ENCODE data around the gene BCAR3.

Gene BCAR3

DNA sequence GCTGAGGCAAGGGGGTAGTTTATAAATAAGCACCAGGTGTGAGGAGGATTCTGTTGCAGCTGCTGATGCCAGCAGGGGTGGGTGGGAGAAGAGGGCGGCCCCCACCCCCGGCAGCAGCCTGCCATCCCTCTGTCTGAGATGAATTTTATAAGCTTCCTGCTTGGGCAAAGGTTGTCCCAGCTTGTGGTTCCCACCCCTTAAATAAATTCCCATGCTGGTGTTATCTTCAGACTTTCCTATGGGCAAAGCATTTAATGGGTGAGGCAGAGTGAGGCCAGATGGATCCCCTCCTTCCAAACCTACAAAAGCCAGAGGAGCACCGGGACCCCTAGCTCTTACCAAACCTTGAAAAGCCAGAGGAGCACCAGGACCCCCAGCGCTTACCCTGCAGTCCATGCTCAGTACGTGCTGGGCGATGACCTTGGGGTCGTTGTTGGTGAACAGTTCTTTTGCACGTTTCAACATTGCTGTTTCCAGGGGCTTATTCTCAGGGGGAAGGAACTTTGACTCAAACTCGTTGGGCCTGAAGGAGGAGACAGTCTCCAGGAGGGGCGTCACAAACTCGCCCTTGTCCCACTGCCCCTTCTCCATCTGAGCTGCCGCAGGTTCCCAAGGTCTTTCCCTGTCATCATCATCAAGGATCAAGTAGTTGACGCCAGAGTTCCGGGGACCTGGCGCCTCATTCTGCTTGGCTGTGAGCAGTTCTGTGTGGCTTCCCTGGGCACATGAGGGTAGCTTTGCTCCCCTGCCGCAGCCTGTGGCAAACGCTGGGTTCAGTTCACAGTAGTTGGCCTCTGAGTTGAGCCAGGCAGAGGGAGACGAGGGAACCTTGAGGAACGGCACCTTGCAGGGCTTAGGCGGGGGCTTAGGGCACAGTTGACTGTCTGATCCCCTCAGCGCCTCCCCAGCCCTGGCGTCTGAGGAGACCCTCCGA, 99.5 kb downstream of the BCAR3 start:
- Histone ChIP-seq H3K9me3 (no peaks in the 10 kb centered on the region), H3K4me3 (ENCODE audit: low read depth in 1 of 2, low read length in 1 of 2) (no peak overlapping the region), H3K36me3 (no peaks in the 10 kb centered on the region), H3K4me1 (ENCODE audit: control insufficient read depth in 1 of 2, insufficient read depth in 1 of 2, low read depth in 1 of 2, low read length in 1 of 2) (no peaks in the 10 kb centered on the region), H3K27me3 (no peaks in the 10 kb centered on the region), H3K27ac (no peak overlapping the region)
- TF ChIP-seq, protein P1, sequence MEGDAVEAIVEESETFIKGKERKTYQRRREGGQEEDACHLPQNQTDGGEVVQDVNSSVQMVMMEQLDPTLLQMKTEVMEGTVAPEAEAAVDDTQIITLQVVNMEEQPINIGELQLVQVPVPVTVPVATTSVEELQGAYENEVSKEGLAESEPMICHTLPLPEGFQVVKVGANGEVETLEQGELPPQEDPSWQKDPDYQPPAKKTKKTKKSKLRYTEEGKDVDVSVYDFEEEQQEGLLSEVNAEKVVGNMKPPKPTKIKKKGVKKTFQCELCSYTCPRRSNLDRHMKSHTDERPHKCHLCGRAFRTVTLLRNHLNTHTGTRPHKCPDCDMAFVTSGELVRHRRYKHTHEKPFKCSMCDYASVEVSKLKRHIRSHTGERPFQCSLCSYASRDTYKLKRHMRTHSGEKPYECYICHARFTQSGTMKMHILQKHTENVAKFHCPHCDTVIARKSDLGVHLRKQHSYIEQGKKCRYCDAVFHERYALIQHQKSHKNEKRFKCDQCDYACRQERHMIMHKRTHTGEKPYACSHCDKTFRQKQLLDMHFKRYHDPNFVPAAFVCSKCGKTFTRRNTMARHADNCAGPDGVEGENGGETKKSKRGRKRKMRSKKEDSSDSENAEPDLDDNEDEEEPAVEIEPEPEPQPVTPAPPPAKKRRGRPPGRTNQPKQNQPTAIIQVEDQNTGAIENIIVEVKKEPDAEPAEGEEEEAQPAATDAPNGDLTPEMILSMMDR (IDR thresholded peaks at IDR 0.05), result no peak

DNA sequence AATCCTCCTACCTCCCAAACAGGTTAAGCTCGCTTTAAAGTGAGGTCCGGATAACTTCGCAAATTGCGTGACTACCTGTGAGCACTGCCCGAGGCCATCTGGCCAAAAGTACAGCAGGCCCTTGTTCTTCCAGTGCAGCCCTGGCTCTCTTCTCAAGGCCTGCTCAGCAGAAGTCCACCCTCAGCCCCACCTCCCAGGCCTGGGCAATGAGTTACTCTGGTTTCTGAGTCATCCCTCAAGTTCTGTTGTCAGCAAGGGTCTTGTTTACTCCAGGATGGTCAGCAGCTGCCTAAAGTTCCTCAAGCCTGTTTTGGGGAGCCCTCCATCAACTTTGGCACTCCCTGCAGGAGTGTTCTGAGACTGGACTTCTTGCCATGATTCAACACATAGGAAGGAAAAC, 101.7 kb downstream of the BCAR3 start:
- TF ChIP-seq, protein P1 (IDR thresholded peaks at IDR 0.05), result no peak
- no peaks in the 10 kb centered on the region for H3K4me1 ChIP-seq (ENCODE audit: control insufficient read depth in 1 of 2, insufficient read depth in 1 of 2, low read depth in 1 of 2, low read length in 1 of 2)
- H3K27ac ChIP-seq, result no peak overlapping the region
- H3K9me3 ChIP-seq, result no peaks in the 10 kb centered on the region
- no peaks in the 10 kb centered on the region for H3K27me3 ChIP-seq
- H3K4me3 ChIP-seq (ENCODE audit: low read depth in 1 of 2, low read length in 1 of 2), result no peak overlapping the region
- H3K36me3 ChIP-seq, result no peaks in the 10 kb centered on the region

DNA sequence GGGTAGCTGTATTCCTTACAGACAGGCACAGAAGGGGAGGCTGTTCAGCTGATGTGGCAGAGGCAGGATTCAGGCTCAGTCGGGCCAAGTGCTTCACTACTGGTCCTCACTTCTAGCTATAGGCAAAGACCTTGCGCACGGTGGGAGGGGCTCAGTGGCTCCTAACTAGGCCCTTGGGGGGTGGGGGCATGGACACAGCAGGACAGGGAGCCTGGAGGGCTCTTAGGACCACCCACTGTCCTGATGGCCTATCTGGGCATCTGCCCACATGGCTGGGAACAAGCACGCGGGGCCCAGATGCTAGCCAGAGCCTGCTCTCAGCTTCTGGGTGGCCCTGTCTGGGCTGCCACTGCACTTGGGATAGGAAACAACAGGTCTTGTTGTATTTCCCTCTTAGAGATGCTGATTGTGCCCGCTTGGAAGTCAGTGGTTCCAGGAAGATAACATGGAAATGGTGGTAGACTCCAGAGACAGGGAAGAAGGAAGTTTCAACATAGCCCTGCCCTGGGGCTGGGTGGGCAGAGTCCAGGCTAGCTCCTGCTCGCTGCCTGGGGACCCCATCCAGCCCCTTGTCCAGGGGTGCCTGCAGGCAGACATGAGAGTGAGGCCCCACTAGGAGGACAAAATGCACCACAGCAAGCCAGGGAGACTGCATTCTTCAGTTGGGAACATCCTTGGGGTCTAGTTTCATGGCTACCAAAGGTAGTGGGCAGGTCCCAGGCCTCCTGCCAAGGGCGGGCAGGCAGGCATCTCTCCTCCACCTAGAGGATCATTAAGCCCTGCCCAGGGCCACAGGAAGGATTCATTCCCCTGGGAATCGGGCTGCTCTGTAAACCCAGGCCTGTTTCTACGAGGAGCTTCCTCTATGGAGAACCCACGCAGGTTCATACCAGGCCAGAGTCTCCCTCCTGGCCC, 102.5 kb downstream of the BCAR3 start:
- TF ChIP-seq, protein P1 (IDR thresholded peaks at IDR 0.05), result no peak
- H3K27me3 ChIP-seq, result no peaks in the 10 kb centered on the region
- no peak overlapping the region for H3K27ac ChIP-seq
- H3K4me1 ChIP-seq (ENCODE audit: control insufficient read depth in 1 of 2, insufficient read depth in 1 of 2, low read depth in 1 of 2, low read length in 1 of 2), result no peaks in the 10 kb centered on the region
- no peaks in the 10 kb centered on the region for H3K36me3 ChIP-seq
- no peaks in the 10 kb centered on the region for H3K9me3 ChIP-seq
- H3K4me3 ChIP-seq (ENCODE audit: low read depth in 1 of 2, low read length in 1 of 2), result no peak overlapping the region

DNA sequence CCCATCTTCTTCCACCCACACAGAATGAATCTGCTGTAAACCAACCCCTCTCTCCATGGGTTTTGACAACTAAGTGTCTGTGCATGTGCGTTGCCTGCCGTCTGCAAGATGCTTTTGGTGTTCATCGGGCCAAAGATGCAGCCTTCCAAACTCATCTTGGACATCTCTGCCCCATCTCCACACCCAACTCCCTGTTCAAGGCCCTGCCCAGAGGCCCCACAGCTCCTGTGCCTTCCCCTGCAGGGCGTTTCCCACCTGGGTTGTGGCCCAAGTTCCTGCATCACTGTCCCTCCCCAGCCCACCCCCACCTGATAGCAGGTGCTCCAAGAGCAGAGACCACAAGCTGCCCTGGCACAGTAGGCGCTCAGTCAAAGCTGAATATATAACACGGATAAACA, 103.2 kb downstream of the BCAR3 start:
- no peaks in the 10 kb centered on the region for H3K36me3 ChIP-seq
- no peaks in the 10 kb centered on the region for H3K4me1 ChIP-seq (ENCODE audit: control insufficient read depth in 1 of 2, insufficient read depth in 1 of 2, low read depth in 1 of 2, low read length in 1 of 2)
- no peaks in the 10 kb centered on the region for H3K27me3 ChIP-seq
- TF ChIP-seq, protein P1 (IDR thresholded peaks at IDR 0.05), result no peak
- H3K9me3 ChIP-seq, result no peaks in the 10 kb centered on the region
- H3K4me3 ChIP-seq (ENCODE audit: low read depth in 1 of 2, low read length in 1 of 2), result no peak overlapping the region
- no peak overlapping the region for H3K27ac ChIP-seq

DNA sequence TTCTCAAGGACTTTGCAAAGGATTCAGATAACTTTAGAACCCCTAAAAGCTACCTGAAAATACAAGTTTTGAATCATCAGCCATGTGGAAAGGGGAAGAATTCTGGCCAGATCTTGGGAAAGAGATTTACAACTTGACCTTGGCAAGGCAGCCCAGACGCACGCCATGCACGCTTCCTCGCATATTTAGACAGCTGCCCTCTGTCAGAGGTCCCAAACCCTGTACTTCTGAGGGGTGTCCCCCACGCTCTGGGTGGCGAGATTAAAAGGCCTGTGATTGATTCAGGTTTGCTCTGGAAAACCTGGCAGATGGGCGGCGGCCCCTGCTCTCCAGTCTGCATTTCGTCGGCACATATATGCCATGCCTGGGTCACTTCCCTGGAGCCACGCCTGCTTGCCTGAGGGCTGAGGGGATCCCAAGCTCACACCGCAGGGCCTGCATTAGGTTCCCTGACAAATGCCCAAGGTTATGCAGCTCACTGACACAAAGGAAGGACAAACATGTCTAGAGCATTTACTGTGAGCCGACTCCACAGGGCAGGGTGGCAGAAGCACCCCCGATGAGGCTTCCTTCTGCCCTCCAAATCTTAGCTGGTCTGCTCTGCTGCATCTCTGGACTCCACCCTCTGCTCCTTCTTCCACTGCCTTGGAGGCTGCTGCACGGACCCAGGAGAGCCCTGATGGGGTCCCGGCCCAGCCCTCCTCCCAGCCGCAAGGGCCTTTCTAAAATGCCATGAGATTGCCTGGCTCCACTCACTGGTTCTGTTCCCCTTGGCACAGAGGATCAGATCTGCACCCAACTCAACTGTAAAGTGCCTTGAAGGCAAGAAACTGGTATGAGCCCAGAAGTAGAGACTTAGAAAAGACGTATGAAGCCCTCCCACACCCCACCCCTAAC, 103.9 kb downstream of the BCAR3 start:
- H3K27ac ChIP-seq, result no peak overlapping the region
- no peaks in the 10 kb centered on the region for H3K4me1 ChIP-seq (ENCODE audit: control insufficient read depth in 1 of 2, insufficient read depth in 1 of 2, low read depth in 1 of 2, low read length in 1 of 2)
- H3K9me3 ChIP-seq, result no peaks in the 10 kb centered on the region
- TF ChIP-seq, protein P1 (IDR thresholded peaks at IDR 0.05), result no peak
- no peaks in the 10 kb centered on the region for H3K36me3 ChIP-seq
- H3K27me3 ChIP-seq, result no peaks in the 10 kb centered on the region
- no peak overlapping the region for H3K4me3 ChIP-seq (ENCODE audit: low read depth in 1 of 2, low read length in 1 of 2)

All from neutrophil (primary cell).